Measurements from ENCODE around the gene RNF115.
"Not testable (repeated sequence)": the region's sequence is repeated elsewhere in the genome, so short reads cannot be mapped to it uniquely, and the experiment has no call there.

RNF115 gene

GRCh38 chr1:145823565-145824498 lies at the start of gene RNF115, which contains the start of gene POLR3C:
Gene RNF115, minus strand, starts transcription at chr1:145824095. Its CDS starts 222 bp downstream, at chr1:145823873.
Gene POLR3C, plus strand, starts transcription at chr1:145824200. Its CDS starts 1,577 bp downstream, at chr1:145825777.
- peak; percentile 69 for DNase-seq

- no peak for DNase-seq
Measured at GRCh38 chr1:145871994-145872924, 48.4 kb upstream of the RNF115 start.

GRCh38 chr1:145868232-145868631 lies 44.3 kb upstream of the RNF115 start:
- DNase-seq: no peak

DNA sequence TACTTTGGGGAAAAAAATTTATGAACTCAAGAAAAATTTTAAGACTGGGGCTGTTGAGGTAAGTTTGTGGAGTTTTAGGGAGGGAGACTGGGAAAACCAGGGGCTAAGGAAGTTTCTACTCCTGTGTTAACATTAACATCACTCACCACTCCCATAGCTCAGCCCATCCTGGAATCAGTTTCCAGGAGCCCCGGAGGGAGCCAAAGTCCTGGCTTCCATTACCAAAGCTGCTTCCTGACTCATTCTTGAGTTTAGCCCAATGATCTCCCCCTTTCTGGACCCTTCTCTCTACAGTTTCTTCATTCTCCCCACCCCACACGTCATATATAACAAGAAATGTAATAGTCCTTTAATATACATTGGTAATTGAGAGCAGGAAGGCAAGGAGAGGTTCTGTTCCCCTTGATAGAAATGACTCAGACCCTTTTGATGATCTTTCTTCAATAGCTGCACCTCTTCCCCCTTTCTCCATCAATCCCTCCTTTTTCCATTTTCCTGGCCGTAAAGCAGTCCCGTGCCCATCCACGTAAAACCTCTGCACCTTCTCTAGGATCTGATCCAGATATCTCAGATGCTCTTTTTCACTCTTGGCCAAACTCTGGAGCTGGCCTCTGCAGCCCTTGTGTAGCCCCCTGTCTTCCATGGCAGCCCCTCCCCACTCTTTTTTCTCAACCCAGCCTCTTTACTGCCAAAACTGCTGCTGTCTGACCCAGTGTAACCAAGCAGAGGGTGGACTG lies 39.6 kb upstream of the RNF115 start:
- no peak for DNase-seq

DNA sequence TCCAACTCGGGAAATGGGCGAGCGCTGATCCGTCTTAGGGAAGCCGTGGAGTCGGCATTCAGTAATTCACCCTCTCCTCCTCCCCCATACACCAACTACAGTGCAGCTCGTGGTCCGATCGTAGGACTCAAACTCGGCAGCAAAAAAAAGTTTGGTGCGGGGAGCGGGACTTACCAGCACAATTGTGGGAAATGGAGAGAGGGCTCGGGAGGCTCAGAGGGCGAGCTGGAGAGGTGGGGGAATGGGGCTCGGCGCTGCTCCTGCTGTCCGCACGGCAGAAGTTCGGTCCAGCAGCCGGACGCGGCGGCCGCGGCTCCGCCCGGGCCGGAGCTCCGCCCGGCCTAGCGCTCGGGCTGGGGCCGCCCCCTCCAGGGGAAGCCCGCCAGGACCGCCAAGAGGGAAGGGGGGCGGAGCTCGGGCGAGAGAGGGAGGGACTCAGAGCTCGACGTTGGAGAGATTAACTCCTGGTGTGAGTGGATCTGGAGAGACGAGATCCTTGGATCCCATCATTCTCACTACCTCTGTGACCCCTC lies 35.7 kb upstream of the RNF115 start:
- DNase-seq: peak; percentile 51

DNA sequence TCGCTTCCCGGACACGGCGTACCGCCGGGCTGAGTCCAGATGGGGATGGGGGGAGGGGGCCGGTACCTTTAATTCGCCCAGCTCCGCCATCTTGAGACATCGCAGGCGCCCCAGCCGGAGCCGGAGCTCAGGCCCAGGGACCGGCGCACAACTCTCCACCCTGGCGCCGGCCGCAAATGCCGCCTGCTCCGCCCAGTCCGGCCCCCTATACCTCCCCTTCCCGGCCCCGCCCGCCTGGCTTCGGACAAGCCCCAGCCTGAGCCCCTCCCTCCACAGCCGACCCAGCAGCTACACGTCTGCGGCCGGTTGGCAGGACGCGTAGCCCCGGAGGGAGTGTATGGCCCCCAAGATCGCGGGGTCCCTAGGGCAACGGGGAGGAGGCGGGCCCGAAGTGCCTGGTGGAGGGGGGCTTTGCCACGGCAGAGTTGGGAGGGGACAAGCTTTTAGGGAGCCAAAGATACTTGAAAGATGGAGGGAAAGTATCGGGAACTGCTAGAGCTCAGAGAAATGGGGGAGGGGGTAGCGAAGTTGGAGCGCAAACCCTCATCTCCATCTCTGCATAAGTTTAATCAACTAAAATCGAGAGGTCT lies 35.1 kb upstream of the RNF115 start, which contains the start of gene PIAS3:
TSS of gene PIAS3 (minus strand) at position 181 of the 590 bp plus-strand sequence. CDS start at position 90, 91 bp downstream.
- peak; percentile 47 for DNase-seq

DNA sequence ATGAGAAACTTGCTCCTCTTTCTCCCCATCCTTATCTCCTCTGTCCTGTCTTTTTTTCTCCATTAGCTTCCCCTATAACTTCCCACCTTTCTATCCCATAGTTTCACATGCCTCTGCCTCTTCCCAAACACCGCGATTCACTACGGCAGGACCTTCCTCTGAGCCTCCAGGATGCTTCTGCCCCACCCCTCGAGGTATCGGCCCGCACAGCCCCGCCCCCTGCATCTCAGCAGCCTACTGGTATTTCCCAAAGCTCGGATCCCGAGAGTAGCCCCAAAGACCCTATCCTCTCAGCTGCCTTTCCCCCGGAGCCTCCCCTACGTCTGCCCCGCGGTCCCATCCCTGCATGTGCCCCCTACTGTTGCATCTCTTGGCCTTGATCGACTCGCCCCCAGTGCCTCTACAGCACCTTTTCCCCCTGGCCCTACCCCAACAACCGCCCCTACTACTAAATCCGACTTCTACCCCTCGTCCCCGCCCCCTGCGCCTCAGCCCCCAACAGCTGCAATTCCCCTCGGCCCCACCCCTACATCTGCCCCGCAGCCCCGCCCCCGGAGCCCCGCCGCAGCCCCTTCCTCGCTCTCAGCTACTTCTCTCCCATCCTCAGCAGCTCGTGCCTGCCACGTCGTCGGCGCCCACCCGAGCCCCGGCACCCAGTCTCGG lies 34.5 kb upstream of the RNF115 start:
- DNase-seq: no peak

DNA sequence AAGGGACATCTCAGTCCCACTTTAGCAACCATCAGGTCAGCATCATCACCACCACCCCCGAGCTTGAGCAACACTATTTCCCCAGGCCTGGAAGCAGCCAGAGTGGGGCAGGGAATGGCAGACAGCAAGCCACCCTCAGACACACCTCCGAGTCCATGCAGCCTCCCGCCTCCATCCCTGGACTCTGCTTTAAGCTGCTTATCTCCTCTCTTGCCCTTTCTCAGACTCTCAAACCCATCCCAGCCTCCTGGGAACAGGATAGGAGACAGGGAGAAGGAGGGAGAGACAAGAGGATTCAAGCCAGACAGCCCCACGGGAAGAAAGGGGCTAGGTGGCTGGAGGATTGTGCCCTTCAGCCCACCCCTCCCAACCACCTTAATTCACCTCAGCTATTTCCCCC lies 33.3 kb upstream of the RNF115 start:
- no peak for DNase-seq

- DNase-seq: no peak
Measured at GRCh38 chr1:145855426-145855948, 31.6 kb upstream of the RNF115 start.

DNA sequence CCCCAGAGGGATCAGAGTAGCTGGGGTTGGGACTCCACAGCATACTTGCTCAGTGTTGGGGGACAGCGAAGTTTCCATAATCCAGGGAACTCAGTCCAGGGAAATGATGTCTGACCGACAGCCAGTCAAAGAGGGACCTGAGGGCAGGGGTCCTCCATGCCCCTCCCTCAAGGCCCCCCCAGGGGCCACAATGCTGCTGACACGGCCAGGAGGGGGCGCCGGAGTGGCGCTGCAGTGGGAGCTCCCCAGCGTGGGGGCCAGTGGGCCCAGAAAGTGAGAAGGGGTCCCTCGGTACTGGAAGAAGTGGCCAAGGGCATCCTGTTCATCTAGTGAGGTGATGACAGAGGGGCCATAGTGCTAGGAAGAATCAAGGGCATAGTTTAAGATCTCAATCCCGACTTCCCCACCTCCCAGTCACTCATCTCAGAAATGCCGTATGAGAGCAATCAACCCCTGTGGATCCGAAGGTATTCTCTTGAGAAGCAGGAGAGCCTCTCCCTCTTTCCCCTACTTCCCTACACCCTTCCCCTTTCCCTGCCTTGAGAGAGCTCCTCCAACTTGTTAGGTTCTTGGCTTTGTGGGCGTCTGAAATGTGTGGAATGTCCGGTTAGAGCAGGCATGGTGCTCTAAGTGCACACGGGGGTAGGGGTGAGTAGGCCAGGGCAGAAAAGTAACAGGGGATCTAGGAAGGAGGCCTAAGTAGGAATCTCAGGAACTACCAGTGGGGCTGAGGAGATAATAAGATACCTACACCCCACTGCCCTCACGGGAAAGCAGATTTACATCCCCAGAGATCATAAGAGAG lies 25.7 kb upstream of the RNF115 start:
- DNase-seq: no peak

DNA sequence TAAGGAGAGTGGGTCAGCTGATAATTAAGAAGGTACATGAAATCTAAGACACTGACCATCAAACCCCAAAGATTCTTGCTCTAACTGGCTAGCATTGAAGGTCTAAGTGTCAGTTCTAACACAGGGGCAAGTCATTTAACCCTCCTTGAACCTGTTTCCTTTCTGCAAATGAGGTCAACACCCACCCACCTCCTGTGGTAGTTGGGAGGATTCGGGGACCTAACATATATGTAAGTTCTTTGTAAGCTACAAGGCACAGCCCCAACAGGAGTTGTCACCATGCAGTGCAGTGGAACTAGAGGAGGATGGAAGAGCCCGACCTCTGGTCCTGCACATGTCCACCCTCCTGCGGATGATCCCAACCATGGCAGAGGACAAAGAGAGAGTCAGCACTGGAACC lies 23.9 kb upstream of the RNF115 start:
- no peak for DNase-seq

GRCh38 chr1:145846201-145846612 lies 22.3 kb upstream of the RNF115 start:
- DNase-seq: no peak

DNA sequence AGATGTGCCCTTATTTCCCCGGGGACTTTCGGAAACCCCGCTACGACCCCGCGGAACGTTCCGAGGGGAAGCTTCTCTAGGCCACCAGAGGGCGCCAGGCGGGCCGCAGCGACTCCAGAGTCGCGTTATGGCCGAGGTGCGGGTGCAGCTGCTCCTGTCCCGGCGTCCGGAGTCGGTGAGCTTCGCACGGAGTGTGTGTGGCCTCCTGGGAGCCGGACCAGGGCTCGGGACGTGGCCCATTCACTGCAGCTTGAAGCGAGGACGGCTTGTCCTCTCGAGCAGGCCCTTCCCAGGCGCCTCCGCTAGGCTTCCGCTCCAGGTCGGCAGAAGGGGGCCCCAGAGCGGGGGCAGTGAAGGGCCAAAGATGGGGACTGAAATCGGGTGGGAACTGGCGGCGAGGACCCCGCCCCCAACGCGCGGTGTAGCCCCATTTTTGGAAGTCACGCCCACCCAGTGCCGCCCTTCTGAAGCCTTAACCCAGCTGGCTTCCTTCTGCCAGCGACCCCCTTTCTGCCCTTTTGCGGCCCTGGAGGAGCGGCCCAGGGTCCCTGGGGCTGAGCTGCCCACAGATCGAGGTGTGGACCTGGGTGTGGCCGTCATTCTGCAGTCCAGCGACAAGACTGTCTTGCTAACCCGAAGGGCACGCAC lies 21.7 kb upstream of the RNF115 start, which contains the start of gene NUDT17:
TSS of gene NUDT17 (plus strand) at position 117 of the 648 bp plus-strand sequence. CDS start at position 128, 11 bp downstream.
- no peak for DNase-seq

DNA sequence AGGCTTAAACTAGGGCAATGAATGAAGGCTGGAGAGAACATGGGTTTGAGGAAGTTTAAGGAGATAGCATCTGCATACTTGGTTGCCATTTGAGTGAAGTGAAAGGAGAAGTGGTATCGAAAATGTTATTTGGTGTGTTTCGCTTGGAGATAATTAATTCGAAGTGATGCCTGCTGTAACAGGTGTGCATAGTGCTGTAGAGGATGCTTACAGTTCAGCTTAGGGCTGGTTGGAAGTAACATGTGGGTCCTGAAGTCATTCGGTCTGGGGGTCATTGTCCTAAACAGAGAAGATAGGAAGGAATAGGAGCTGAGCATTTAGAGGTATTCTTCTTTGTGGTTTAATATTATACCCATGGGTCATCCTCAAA lies 21.2 kb upstream of the RNF115 start:
- peak; percentile 0 for DNase-seq

- DNase-seq: no peak
Measured at GRCh38 chr1:145843031-145843430, 19.1 kb upstream of the RNF115 start.

DNA sequence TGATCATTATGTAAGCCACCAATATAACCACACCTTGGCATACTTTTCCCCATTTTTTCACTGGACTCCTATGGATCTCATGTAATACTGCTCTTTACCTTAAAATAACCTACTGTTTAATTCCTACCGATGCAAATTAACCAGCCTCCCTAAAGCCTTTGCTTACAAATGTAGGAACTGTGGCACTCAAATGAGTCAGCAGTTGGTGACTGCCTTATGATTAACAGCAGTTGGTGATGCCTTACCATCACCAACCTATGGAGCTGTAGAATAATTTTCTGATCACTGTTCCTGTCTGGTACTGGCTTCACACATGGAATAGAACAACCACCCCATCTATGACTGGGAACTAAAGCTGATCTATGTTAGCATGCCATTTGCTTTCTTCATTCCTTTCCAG lies 13.8 kb upstream of the RNF115 start:
- DNase-seq: no peak

- not testable (repeated sequence) for DNase-seq
Measured at GRCh38 chr1:145830810-145831209, 6.9 kb upstream of the RNF115 start.

GRCh38 chr1:145828367-145829026 lies 4.6 kb upstream of the RNF115 start:
- no peak for DNase-seq

- DNase-seq: no peak
Measured at GRCh38 chr1:145827966-145828365, 4.1 kb upstream of the RNF115 start.

Data from NCI-H524 treated with DMSO at 0.1 percent for 48 hours (cell line).